ENCODE data around the gene SMURF2.

The SMURF2 gene

DNA sequence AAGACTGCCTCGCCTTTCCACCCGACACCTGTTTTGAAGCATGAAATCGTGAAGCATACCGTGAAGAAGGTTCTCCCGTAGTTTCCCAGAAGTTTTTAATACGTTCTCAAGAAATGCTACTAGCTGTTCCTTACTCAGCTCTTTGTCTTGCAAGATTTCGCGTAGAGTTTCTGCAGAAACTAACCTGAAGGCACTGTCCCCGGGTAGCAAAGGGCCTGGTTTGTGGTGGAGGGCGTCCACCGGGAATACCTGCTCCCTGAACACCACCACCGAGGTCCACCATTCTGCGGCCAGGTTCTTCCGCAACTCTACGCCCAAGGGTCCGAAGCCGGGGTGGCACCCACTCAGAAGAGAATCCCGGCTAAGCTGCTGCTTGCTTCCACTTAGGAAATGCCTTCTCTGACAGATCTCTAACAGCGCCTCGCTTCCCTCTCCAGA is 165.7 kb downstream of the SMURF2 start:
- TF ChIP-seq JUND (IDR thresholded peaks at IDR 0.05; ENCODE audit: low read depth): no peak
- in situ Hi-C loops (cut with HindIII; ENCODE audit: low pct_unique_long_range_greater_than_20kb, low sequenced_read_pairs): no loop called here
- DNase-seq (ENCODE audit: low read depth in 1 of 2, low spot score in 1 of 2): no peak

Measured in T47D (cell line).